Liver (tissue), 9 donors: ENCODE data around the gene SLC25A21. TPM values are rescaled to one million over a fixed set of nuclear protein-coding genes. Genes with fewer than 3 reads are reported as not detected.

Experiments used
- DNase-seq: peaks from one replicate; pipeline ENCODE4 v3.0.0-alpha.2; 2017; ENCODE audit warnings: low spot score
- H3K27ac ChIP-seq, 2 donors: one replicate each; pipeline ENCODE4 v1.7.0; 2013; ENCODE audit warnings: inconsistent platforms in 2 of 2, low read length in 2 of 2, control low read depth in 1 of 2, low read depth in 1 of 2, mild to moderate bottlenecking in 1 of 2
- H3K27me3 ChIP-seq, 4 donors: one replicate each; pipeline versions ENCODE4 v1.6.1 to v1.7.0; 2013; ENCODE audit warnings: low read length in 3 of 4, inconsistent platforms in 1 of 4, mild to moderate bottlenecking in 1 of 4, moderate library complexity in 1 of 4; ENCODE audit not compliant: control insufficient read depth in 4 of 4, insufficient read depth in 4 of 4
- H3K36me3 ChIP-seq, 4 donors: one replicate each; pipeline versions ENCODE4 v1.6.1 to v1.7.0; 2013; ENCODE audit warnings: low read length in 3 of 4, mild to moderate bottlenecking in 3 of 4, low read depth in 1 of 4, moderate library complexity in 1 of 4; ENCODE audit not compliant: control insufficient read depth in 4 of 4, insufficient read depth in 3 of 4
- H3K4me1 ChIP-seq, 4 donors: one replicate each; pipeline versions ENCODE4 v1.6.1 to v1.7.0; 2013; ENCODE audit warnings: low read length in 3 of 4, mild to moderate bottlenecking in 3 of 4, moderate library complexity in 1 of 4; ENCODE audit not compliant: control insufficient read depth in 4 of 4, insufficient read depth in 4 of 4
- H3K4me3 ChIP-seq, 3 donors: one replicate each; pipeline versions ENCODE4 v1.6.1 to v1.7.0; 2013; ENCODE audit warnings: low read length in 3 of 3, control low read depth in 1 of 3, low read depth in 1 of 3, mild to moderate bottlenecking in 1 of 3
- H3K9ac ChIP-seq, 2 donors: one replicate each; pipeline ENCODE4 v1.7.0; 2013; ENCODE audit warnings: low read length in 2 of 2, mild to moderate bottlenecking in 2 of 2, moderate library complexity in 2 of 2, control low read depth in 1 of 2, low read depth in 1 of 2
- H3K9me3 ChIP-seq, 4 donors: one replicate each; pipeline versions ENCODE4 v1.6.1 to v1.7.0; 2013; ENCODE audit warnings: low read length in 3 of 4; ENCODE audit not compliant: control insufficient read depth in 4 of 4
- EGR1 ChIP-seq, 2 donors: IDR thresholded peaks; 2 replicates each; pipeline ENCODE4 v1.6.1; 2016 to 2018; ENCODE audit warnings: antibody characterized with exemption in 2 of 2, low read depth in 2 of 2
- FOXA1 ChIP-seq: IDR thresholded peaks from 2 replicates; pipeline ENCODE4 v1.6.1; 2016; ENCODE audit warnings: antibody characterized with exemption
- FOXA2 ChIP-seq: IDR thresholded peaks from 2 replicates; pipeline ENCODE4 v1.6.1; 2016; ENCODE audit warnings: antibody characterized with exemption
- GABPA ChIP-seq, 2 donors: IDR thresholded peaks in 1 of 2; conservative IDR thresholded peaks in 1 of 2; 2 replicates each; pipeline ENCODE4 v1.6.1; 2016; ENCODE audit warnings: antibody characterized with exemption in 2 of 2, mild to moderate bottlenecking in 1 of 2, moderate library complexity in 1 of 2
- HNF4A ChIP-seq, 2 donors: conservative IDR thresholded peaks; 2 replicates each; pipeline ENCODE4 v1.6.1; 2016; ENCODE audit warnings: antibody characterized with exemption in 2 of 2, mild to moderate bottlenecking in 2 of 2
- HNF4G ChIP-seq: IDR thresholded peaks from 2 replicates; pipeline ENCODE4 v1.6.1; 2016; ENCODE audit warnings: antibody characterized with exemption
- JUND ChIP-seq, 2 donors: IDR thresholded peaks; 2 replicates each; pipeline ENCODE4 v1.6.1; 2016; ENCODE audit warnings: antibody characterized with exemption in 2 of 2
- NR2F2 ChIP-seq: IDR thresholded peaks from 2 replicates; pipeline ENCODE4 v1.6.1; 2016; ENCODE audit warnings: antibody characterized with exemption
- RXRA ChIP-seq, 2 donors: IDR thresholded peaks; 2 replicates each; pipeline ENCODE4 v1.6.1; 2017 to 2018; ENCODE audit warnings: antibody characterized with exemption in 2 of 2, mild to moderate bottlenecking in 1 of 2
- SP1 ChIP-seq: IDR thresholded peaks from 2 replicates; pipeline ENCODE4 v1.6.1; 2018; ENCODE audit warnings: antibody characterized with exemption, mild to moderate bottlenecking
- TAF1 ChIP-seq: conservative IDR thresholded peaks from 2 replicates; pipeline ENCODE4 v1.6.1; 2016; ENCODE audit warnings: antibody characterized with exemption, mild to moderate bottlenecking
- YY1 ChIP-seq: IDR thresholded peaks from 2 replicates; pipeline ENCODE4 v1.6.1; 2016; ENCODE audit warnings: antibody characterized with exemption, mild to moderate bottlenecking
- WGBS: extraction: QIAGEN DNeasy Blood & Tissue Kit; methylation state at CpG from one replicate; pipeline ENCODE4 v1.1.7; 2013; 5-methylcytosine and 5-hydroxymethylcytosine counted together
- polyA plus RNA-seq, 2 donors: library from polyadenylated mRNA; stranded (reverse) in 1 of 2; unstranded in 1 of 2; fragments of 200-250 nt in 1 of 2; fragments of >200 nt in 1 of 2; fragmentation: Nextera tagmentation in 1 of 2; extraction: Ambion mirVana in 1 of 2; gene quantifications; one replicate each; pipeline versions ENCODE4 v1.2.1 to v1.2.3, GENCODE V29; 2013 to 2015
- total RNA-seq, 2 donors: library from RNA; depleted of rRNA; stranded (reverse); fragments of >200 nt; gene quantifications; one replicate each; pipeline ENCODE4 v1.2.3, GENCODE V29; 2014
- TF ChIP-seq, protein P1 (sequence below): IDR thresholded peaks from 2 replicates; pipeline ENCODE4 v1.6.1; 2016; ENCODE audit warnings: antibody characterized with exemption
- TF ChIP-seq, protein P2 (sequence below): IDR thresholded peaks from 2 replicates; pipeline ENCODE4 v1.6.1; 2016; ENCODE audit warnings: antibody characterized with exemption
- TF ChIP-seq, protein P3 (sequence below): IDR thresholded peaks from 2 replicates; pipeline ENCODE4 v1.6.1; 2016; ENCODE audit warnings: antibody characterized with exemption
- donor health status: healthy.
- donor health status: healthy.
- donor health status: healthy.
- donor health status: healthy.
- donor health status: healthy.

The SLC25A21 gene
- total and polyA plus RNA-seq, 4 donors, result 0.13 to 24.3 (median 0.23) TPM

DNA sequence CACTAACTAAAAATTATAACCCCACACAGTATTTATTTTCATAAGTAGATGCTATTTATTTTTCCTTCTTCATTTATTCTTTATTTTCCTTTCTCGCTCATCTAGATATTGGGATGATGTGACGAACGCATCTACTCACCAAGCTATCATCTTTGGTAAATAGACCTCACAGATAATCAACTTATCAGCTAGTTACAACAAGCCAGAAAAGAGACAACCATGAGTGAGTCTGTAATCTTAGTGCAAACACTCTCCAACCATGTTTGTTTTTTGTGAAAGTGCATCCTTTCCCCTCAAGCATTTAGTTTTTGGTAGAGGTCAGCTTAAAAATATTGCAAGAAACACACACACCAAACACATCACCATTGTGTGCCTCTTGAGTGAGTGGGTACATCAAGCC is 84.9 kb downstream of the SLC25A21 start:
- no peaks in the 10 kb centered on the region for H3K36me3 ChIP-seq
- WGBS, result 62% methylated on average over 3 of the region's 3 CpGs
- no peak overlapping the region for H3K4me3 ChIP-seq
- no peak overlapping the region for H3K27ac ChIP-seq
- DNase-seq, result no peak
- H3K4me1 ChIP-seq, result no peaks in the 10 kb centered on the region
- TF ChIP-seq FOXA2, result no peak
- H3K9ac ChIP-seq, result no peak overlapping the region
- no peaks in the 10 kb centered on the region for H3K9me3 ChIP-seq
- no peaks in the 10 kb centered on the region for H3K27me3 ChIP-seq

DNA sequence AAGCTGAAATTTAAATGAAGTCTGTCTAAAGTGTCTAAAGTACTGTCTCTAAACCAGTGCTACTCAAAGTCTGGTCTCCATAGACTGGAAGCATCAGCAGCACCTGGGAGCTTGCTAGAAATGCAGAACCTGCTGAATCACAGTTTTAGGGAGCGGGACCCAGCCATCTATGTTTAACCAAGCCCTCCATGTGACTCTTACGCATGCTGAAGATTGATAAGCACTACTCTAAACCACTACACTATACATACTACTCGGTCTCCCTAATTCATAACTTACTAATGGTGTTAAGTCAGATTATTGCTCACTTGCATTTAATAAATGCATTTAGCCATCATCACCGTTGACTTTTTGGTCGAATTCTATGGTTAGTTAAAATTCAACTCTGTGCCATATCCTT is 88.8 kb downstream of the SLC25A21 start:
- H3K36me3 ChIP-seq, result no peaks in the 10 kb centered on the region
- no peaks in the 10 kb centered on the region for H3K9me3 ChIP-seq
- TF ChIP-seq SP1 (no peak), NR2F2 (no peak), TAF1 (no peak), FOXA1 (no peak), EGR1 (IDR thresholded peaks at IDR 0.05; ENCODE audit: low read depth in 2 of 2) (no peak)
- TF ChIP-seq, protein P1, sequence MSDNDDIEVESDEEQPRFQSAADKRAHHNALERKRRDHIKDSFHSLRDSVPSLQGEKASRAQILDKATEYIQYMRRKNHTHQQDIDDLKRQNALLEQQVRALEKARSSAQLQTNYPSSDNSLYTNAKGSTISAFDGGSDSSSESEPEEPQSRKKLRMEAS, result no peak
- TF ChIP-seq, protein P2, sequence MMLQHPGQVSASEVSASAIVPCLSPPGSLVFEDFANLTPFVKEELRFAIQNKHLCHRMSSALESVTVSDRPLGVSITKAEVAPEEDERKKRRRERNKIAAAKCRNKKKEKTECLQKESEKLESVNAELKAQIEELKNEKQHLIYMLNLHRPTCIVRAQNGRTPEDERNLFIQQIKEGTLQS, result no peak
- WGBS, result 67% methylated on average over 5 of the region's 5 CpGs
- DNase-seq, result no peak
- no peak overlapping the region for H3K27ac ChIP-seq
- H3K27me3 ChIP-seq, result no peaks in the 10 kb centered on the region
- no peak overlapping the region for H3K9ac ChIP-seq
- H3K4me3 ChIP-seq, result no peak overlapping the region
- no peaks in the 10 kb centered on the region for H3K4me1 ChIP-seq

DNA sequence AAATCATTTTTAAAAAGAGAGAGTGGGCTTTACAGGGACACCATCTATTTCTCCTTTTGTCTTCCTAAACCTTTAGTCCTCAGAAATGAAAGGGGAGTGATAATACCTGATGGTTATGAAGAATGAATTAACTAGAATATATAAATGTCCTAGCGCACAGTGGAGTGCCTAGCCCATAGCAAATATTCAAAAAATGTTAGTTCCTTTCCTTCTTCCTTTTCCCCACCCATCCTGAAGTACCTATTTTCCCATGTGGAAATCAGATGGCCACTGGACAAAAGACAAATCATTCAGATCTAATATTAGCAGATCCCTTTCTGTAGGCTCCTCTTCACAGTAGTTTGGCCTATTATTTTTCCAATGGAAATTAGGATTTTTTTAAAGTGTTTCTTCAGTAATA is 90.0 kb downstream of the SLC25A21 start:
- Histone ChIP-seq H3K9me3 (no peaks in the 10 kb centered on the region), H3K4me3 (no peak overlapping the region), H3K36me3 (no peaks in the 10 kb centered on the region), H3K27ac (no peak overlapping the region), H3K4me1 (no peaks in the 10 kb centered on the region), H3K27me3 (no peaks in the 10 kb centered on the region), H3K9ac (no peak overlapping the region)
- WGBS, result 0% methylated on average over 1 of the region's 1 CpG
- TF ChIP-seq RXRA (IDR thresholded peaks at IDR 0.05), result no peak
- TF ChIP-seq YY1, result no peak
- no peak for TF ChIP-seq FOXA1
- TF ChIP-seq, protein P3, sequence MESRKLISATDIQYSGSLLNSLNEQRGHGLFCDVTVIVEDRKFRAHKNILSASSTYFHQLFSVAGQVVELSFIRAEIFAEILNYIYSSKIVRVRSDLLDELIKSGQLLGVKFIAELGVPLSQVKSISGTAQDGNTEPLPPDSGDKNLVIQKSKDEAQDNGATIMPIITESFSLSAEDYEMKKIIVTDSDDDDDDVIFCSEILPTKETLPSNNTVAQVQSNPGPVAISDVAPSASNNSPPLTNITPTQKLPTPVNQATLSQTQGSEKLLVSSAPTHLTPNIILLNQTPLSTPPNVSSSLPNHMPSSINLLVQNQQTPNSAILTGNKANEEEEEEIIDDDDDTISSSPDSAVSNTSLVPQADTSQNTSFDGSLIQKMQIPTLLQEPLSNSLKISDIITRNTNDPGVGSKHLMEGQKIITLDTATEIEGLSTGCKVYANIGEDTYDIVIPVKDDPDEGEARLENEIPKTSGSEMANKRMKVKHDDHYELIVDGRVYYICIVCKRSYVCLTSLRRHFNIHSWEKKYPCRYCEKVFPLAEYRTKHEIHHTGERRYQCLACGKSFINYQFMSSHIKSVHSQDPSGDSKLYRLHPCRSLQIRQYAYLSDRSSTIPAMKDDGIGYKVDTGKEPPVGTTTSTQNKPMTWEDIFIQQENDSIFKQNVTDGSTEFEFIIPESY, result no peak
- TF ChIP-seq EGR1 (IDR thresholded peaks at IDR 0.05; ENCODE audit: low read depth in 2 of 2), result no peak
- TF ChIP-seq SP1, result no peak
- TF ChIP-seq, protein P2, result no peak
- TF ChIP-seq, protein P1, result no peak
- DNase-seq, result no peak

DNA sequence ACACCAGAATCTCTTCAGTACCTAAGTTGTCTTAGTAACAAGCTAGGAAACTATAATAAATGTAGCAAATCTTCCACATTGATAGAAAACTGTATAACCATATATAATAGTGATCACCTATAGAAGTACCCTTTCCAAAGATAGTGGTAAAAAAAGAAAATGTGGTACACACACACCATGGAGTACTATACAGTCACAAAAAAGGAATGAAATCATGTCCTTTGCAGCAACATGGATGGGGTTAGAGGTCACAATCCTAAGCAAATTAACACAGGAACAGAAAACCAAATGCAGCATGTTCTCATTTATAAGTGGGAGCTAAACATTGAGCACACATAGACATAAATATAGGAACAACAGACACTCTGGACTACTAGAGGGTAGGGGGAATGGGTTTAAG is 90.5 kb downstream of the SLC25A21 start:
- Histone ChIP-seq H3K4me3 (no peak overlapping the region), H3K36me3 (no peaks in the 10 kb centered on the region), H3K9ac (no peak overlapping the region), H3K27ac (no peak overlapping the region), H3K9me3 (no peaks in the 10 kb centered on the region), H3K27me3 (no peaks in the 10 kb centered on the region), H3K4me1 (no peaks in the 10 kb centered on the region)
- DNase-seq, result no peak
- TF ChIP-seq FOXA1 (no peak), TAF1 (no peak), YY1 (no peak), GABPA (IDR thresholded peaks at IDR 0.05 in 1 of 2, conservative IDR thresholded peaks at IDR 0.05 in 1 of 2) (no peak), EGR1 (IDR thresholded peaks at IDR 0.05; ENCODE audit: low read depth in 2 of 2) (no peak), HNF4G (no peak), HNF4A (conservative IDR thresholded peaks at IDR 0.05) (no peak), FOXA2 (no peak), JUND (IDR thresholded peaks at IDR 0.05) (no peak)
- TF ChIP-seq, protein P3, result no peak
- TF ChIP-seq, protein P1, result no peak
